Thyroid gland (tissue), 4 donors: Measurements from ENCODE around the gene LSM7.

Experiments used
- CTCF ChIP-seq, 6 experiments: fragments of 200-600 bp in 3 of 6; fragments of 450-650 bp in 3 of 6; sonication (generic) in 3 of 6; IDR thresholded peaks; one replicate each; pipeline ENCODE4 v1.5.1; 2016 to 2019; ENCODE audit warnings: antibody characterized with exemption in 6 of 6, mild to moderate bottlenecking in 2 of 6, inconsistent platforms in 1 of 6, moderate library complexity in 1 of 6
- POLR2A ChIP-seq, 2 donors: fragments of 450-650 bp; IDR thresholded peaks; one replicate each; pipeline ENCODE4 v1.6.1; 2017; ENCODE audit warnings: antibody characterized with exemption in 2 of 2, mild to moderate bottlenecking in 2 of 2, moderate library complexity in 1 of 2

- no peak for TF ChIP-seq CTCF (IDR thresholded peaks at IDR 0.05)
- no peak for TF ChIP-seq POLR2A (IDR thresholded peaks at IDR 0.05)
Observed at GRCh38 chr19:2361246-2362045, 33.1 kb upstream of the LSM7 start.
